HCEC 1CT (cell line): ENCODE data around the gene PRRC2B.
"Not testable (repeated sequence)": the region's sequence is repeated elsewhere in the genome, so short reads cannot be mapped to it uniquely, and the experiment has no call there.

ENCODE experiments used
- DNase-seq: peaks from one replicate; pipeline ENCODE4 v3.0.0-alpha.2; 2017

Gene PRRC2B

DNA sequence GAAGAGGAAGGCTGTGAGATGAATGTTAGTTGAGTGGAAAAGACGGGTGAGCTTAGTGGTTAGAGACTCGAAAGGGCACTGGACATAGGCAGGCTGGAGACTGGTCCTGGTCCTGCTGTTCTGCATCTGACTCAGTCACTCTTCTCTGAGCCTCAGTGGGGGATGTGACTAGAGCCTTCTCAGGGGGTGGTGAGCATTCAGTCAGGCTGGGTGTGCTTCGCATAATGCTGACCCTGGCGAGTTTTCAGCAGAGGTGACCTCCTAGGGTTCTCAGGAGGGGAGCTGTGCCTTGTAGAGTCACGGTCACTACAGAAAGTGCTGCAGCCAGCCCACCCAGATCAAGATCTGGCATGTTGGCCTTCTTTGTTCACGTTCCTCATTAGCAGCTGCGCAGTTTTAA is 44.3 kb downstream of the PRRC2B start:
- no peak for DNase-seq

DNA sequence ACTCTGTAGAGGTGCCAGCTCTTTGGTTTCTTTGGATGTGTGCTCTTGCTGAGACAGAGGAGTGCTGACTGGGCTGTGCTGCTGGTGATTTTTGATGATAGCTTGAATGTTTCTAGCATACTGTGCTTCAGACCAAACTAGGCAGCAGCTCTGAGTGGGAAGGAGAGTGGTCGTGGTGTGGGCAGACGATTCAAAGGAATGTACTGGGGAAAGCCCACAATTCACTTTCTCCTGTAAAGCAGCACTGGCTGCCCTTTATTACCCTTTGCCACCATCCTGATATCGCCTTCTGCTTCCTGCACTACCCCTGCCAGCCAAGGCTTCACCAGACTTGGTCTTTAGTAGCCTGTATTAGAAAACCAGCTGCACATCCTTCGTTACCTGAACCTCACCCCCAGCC is 45.3 kb downstream of the PRRC2B start:
- no peak for DNase-seq

DNA sequence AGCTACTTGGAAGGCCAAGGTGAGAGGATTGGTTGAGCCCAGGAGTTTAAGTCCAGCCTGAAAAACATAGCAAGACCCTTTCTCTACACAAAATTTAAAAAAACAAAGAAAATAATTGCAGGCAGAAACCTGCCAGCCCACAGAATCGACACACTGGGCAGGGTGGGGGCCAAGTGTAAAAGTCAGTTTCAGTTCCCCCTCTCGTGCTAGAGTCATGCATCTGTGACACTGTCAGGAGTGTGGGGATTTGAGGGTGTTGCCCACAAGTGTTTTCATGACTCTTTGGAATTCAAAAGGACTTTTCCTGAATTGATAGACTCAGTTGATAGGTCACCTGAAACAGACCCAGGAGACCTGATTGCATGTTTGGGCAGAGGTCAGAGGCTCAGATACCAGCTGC is 47.6 kb downstream of the PRRC2B start:
- DNase-seq = no peak

DNA sequence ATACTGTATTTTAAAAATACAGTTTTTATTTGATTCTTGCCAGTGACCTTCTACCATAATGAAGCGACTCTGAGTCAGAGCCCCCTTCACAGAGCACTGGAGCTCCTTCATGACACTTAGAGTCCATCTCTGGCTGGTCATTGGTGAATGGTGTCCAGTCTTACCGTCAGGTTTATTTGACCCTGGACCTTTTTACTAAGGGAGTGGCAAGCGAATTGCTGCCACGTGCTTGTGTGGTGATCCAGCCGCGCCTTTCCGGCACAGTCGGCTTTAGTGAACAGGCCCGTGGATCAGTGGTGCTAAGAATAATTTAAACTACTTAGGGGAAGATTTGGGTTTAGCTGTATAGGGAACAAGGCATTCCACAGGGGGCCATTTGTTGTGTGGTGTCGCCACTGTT is 48.5 kb downstream of the PRRC2B start:
- DNase-seq = no peak

DNA sequence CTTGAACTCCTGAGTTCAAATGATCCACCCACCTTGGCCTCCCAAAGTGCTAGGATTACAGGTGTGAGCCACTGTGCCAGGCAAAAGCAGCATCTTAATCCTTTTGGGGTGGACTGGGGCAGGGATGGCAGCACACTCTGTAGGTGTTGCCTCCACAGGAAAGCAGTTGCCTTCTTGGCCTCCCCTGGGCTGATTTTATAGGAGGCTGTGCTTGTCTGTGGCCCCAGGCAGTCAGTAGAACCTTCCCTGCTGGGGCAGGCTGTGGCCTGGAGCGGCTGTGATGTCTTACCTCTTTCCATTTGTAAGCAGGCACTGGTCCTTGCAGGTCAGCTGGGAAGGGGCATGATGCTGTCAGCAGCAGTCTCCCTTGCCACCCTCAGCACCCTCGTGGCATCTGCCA is 49.8 kb downstream of the PRRC2B start:
- no peak for DNase-seq

DNA sequence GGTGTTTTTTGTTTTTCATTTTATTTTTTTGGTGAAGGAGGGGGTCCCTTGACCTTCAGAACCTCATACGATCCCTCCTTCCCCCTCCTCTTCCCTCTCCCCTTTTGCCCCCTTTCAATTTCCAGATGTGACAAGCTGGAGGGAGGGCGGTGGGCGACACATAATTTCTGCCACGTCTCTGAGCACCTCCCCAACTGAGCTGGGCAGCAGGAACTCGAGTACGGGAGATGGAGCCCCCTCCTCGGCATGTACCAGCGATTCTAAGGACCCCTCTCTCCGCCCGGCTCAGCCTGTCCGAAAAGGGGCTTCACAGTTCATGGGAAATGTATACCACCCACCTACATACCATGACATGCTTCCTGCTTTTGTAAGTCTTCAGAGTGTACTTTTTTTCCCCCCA is 52.4 kb downstream of the PRRC2B start:
- DNase-seq = no peak

DNA sequence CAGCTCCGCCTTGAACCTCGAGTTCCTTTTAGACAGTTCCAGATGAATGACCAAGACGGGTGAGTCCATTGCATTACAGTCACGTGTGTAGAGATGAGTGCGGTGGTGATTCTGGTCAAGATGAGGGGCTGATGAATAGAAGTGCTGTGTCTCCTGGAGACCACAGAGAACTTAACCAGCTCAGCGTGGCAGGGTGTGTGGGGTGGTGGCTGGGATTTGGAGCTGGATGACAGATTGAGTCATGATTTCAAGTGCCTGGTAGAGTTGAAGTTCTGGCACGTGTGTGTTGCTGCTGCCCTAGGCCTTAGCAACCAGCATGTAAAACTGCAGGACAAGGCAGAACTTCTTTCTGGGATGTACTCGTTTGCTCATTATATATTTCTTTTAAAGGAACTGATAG is 53.3 kb downstream of the PRRC2B start:
- no peak for DNase-seq

DNA sequence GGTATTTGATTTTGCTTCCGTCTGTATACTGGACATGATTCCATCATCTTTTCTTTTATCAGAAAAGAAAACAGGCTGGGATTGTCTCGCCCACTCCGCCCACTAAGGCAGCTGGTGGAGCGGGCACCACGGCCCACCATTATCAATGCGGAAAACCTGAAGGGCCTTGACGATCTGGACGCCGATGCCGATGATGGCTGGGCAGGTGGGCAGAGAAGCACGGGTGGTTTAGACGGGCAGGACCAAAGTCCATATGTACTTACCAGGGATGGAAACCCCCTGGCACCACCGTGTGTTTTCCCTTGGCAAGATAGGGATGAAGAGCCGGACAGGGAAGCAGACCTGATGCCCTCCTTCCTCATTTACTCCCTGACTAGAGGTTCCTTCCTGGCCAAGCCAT is 53.7 kb downstream of the PRRC2B start:
- no peak for DNase-seq

DNA sequence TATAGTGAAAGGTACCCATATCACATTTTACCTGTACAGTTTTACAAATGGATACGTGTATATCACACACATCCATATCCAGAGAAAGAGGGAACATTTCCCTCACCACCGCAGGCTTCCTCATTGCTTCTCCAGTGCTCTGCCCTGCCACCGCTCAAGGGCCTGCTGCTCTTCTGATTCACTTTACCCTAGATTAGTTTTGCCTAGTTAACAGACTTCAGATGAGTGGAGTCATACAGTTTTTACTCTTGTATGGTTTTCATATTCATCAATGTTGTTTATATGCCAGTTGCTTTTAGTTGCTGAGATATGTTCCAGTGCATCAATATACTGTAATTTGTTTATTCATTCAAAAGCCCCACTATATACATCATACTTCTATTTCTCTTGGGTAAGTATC is 54.9 kb downstream of the PRRC2B start:
- DNase-seq = no peak

DNA sequence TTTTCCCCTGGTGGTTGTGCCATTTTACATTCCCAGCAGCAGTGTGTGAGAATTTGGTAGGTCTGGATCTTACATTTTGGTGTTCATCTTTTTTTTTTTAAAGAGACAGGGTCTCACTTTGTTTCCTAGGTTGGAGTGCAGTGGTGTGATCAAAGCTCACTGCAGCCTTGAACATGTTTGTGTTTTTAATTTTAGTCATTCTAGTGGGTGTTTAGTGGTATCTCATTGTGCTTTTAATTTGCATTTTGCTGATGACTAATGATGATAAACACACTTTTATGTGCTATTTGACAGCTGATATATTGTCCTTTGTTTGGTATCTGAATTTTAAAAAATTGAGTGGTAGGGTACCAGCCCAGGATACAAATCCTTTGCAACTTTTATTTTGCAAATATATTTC is 55.4 kb downstream of the PRRC2B start:
- no peak for DNase-seq

DNA sequence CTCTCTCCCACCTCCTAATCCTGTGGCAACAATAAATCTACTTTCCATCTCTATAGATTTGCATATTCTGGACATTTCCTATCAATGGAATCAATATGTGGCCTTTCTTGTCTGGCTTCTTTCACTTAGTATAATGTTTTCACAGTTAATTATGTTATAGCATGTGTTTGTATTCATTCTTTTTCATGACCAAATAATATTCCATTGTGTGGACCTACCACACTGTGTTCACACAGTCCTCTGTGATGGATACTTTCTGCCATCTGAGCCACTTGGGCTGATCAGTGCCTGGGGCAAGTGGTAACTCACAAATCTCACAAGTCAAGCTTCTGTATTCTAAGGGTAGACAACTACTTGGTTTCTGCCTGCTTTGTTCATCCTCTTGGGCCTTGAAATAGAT is 60.1 kb downstream of the PRRC2B start:
- no peak for DNase-seq

DNA sequence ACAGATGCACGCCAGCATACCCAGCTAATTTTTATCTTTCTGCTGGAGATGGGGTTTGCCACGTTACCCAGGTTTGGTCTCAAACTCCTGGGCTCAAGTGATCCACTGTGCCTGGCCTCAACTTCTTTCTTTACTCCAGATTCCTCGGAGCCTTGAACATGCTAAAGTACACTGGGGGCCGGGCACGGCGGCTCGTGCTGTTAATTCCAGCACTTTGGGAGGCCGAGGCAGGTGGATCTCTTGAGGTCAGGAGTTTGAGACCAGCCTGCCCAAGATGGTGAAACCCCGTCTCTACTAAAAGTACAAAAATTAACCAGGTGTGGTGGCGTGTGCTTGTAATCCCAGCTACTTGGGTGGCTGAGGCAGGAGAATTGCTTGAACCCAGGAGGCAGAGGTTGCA is 61.8 kb downstream of the PRRC2B start:
- DNase-seq = not testable (repeated sequence)

DNA sequence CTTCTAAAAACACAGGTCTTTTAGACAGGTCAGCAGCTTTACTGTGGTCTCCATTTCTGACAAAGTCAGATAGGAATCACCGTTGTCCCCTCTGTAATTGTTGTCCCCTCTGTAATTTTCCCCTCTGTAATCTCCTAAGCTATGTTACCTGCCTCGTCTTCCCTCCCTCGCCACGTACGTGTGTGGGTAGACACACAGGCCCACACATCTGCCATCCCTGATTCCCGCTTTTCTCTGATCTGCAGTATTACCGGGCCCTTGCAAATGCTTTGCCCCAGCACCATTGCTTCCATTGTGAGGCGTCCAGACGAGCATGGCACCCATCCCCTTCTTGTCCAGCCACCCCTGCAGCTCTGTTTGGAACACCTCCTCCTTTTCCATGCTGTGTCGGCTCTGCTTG is 63.9 kb downstream of the PRRC2B start:
- no peak for DNase-seq

DNA sequence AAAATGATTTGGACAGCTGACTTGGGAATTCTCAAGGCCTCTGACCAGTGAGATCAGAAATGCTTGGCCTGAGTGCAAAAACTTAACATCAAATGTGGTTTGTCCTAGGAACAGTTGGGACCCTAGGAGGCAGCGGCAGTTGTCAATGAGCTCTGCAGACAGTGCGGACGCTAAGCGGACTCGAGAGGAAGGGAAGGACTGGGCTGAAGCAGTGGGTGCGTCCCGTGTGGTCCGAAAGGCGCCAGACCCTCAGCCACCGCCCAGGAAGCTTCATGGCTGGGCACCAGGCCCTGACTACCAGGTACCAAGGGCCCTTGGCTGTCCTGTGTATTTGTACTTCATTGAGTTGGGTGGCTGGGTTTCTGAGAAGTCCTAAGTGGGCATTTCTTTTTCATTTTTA is 65.2 kb downstream of the PRRC2B start:
- no peak for DNase-seq

DNA sequence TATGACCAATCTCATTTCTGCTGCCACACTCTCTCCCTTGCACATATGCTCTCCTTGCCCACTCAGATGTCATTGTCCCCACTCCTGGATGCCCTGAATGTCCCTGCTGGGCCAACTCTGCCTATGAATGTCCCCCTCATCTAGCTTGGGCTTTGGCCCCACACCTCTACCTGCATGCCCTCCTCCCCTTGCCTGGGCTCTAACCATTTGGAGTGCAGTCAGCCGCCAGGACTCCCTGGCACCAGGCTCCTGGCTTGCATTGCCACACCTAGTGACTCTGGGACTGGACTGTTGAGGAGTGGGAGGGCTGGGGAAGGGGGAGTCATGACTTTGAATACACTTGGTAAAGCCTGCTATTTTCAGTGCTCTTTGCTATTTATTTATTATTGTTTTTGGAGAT is 67.3 kb downstream of the PRRC2B start:
- no peak for DNase-seq

DNA sequence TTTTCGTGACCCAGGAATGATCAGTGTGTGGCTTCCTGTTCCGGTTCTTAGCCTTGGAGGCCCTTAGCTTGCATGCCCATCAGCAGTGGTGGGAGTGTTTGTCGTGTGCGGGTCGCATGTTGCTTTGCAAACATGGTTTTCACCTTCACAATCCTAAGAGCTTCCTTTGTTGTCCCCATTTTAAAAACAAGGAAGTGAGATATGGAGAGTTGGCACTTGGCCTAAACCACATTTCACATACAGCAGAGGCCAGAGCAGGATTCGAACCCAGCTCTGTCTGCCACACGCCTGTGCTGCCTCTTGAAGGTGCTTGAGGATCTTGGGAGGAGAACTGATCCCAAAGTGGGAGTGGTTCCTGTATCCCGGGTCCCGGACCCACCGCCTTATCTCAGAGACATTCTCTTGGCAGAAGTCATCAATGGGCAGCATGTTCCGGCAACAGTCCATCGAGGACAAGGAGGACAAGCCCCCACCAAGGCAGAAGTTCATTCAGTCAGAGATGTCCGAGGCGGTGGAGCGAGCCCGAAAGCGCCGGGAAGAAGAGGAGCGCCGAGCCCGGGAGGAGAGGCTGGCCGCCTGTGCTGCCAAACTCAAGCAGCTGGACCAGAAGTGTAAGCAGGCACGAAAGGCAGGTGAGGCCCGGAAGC is 70.6 kb downstream of the PRRC2B start:
- no peak for DNase-seq

DNA sequence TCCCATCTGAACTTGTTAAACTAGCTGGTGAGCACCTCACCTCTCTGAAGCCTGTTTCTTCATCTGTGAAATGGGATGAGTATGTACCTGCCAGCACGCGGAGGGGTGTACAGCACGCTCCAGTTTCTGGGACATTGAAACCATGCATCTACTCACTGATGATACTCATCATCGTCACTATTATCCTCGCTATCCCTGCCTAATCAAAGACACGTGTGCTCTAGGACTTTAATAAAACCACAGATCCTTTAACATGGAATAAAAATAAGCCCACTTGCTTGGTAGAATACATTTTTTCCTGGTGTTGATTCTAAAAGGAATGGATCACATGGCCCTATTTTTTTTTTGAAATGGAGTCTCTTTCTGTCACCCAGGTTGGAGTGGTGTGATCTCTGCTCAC is 71.5 kb downstream of the PRRC2B start:
- no peak for DNase-seq

DNA sequence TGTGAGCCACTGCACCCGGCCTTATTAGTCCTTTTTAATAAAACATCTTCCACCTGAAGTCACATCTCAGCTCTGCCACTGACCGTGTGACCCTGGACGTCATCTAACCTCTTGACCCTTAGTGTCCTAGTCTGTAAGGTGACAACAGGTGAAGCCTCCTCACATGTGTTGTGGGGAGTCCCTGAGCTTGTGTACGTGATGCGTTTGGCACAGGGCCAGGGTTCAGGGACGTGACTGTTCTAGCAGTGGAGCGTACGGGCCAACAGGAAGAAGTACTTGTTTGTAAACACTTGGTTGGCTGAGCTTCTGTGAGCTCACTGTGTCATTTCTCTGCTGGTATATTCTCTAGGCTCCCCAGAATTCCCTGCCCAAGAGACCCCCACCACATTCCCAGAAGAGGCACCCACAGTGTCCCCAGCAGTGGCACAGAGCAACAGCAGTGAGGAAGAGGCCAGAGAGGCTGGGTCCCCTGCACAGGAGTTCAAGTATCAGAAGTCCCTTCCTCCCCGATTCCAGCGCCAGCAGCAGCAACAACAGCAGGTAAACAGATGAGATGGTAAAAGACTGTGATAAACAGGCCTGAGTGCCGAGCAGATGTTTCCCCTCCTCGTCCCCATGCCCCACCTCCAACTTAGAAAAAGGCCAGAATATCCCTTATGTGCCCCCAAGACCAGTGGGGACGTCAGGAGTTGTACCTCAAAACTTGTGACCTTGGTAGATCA is 73.5 kb downstream of the PRRC2B start:
- no peak for DNase-seq

DNA sequence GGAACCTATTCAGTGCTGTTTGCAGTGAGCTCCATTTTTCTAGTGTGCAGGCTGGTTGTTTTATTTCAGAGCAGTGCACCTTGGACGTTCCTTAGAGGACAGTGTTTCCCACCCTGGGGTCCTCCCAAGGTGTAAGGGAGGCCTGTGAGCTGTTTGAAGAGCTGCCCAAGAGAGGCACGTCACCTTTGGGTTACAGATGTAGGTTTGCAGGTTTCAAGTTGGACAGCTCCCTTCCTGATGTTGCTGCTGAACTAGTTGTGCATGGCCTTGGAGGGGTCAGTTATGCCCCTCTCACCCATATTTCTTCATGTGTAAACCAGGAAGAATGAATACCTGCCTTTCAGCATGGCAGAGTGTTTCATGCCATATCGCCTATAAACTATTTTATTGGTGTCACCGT is 74.1 kb downstream of the PRRC2B start:
- no peak for DNase-seq

DNA sequence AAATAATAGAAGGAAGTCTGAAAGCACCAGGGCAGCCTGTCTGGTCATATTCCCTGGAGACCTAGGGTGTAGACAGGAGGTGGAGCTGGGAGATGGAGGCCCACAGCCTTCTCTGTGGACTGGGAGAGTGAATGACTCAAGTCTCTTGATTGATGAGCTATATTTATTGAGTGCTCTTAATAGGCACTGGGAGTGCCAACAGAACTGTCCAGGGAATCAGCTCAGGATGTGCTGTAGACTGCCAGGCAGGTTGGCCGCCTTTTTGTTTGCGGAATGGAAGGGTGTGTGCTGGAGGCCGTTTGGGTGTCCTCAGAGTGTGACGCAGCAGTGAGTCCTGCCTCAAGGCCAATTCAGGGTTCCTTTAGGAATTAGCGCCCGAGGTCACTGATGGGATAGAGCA is 75.5 kb downstream of the PRRC2B start:
- no peak for DNase-seq

DNA sequence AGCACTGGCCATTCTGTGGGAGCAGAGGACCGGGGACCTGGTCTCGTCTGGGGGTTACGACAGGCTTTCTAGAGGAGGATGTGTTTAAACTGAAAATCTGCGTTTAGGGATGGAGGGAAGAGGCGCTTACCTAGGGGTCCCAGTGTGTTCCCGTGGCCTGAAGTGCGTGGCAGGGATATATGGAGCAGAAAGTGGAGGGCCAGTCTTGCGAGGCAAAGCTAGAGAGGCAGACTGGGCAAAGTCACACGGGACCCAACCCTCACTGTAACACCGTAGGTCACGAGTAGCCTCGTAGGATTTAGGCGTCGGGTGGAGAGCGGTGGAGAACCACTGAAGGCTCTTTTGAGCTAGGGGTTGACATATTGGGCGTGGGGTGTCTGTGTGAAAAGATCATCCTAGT is 76.1 kb downstream of the PRRC2B start:
- no peak for DNase-seq

DNA sequence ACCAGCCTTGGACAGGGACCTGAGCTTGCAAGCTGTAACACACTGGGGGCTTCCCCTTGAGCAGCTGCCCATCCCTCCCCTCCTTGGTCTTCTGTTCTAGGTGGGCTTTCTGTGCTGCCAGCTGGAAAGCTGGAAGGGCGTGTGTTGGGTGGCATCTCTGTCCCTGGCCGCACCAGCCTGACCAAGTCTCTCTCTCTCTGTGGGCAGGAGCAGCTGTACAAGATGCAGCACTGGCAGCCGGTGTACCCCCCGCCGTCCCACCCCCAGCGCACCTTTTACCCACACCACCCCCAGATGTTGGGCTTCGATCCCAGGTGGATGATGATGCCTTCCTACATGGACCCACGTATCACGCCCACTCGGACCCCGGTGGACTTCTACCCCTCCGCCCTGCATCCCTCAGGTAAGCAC is 76.7 kb downstream of the PRRC2B start:
- no peak for DNase-seq

DNA sequence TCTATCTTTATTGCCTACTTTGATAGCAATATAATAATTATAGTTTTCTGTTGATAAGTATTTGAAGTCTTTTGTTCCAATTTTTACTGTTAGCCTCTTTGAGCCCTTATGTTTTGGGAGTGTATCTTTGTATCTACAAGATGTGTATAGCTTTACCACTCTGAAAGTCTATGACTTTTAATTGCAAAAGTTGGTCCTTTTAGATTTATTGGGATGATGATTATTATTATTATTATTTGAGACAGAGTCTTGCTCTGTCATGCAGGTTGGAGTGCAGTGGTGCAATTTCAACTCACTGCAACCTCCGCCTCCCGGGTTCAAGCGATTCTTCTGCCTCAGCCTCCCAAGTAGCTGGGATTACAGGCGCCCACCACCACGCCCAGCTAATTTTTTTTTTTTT is 78.2 kb downstream of the PRRC2B start:
- not testable (repeated sequence) for DNase-seq

DNA sequence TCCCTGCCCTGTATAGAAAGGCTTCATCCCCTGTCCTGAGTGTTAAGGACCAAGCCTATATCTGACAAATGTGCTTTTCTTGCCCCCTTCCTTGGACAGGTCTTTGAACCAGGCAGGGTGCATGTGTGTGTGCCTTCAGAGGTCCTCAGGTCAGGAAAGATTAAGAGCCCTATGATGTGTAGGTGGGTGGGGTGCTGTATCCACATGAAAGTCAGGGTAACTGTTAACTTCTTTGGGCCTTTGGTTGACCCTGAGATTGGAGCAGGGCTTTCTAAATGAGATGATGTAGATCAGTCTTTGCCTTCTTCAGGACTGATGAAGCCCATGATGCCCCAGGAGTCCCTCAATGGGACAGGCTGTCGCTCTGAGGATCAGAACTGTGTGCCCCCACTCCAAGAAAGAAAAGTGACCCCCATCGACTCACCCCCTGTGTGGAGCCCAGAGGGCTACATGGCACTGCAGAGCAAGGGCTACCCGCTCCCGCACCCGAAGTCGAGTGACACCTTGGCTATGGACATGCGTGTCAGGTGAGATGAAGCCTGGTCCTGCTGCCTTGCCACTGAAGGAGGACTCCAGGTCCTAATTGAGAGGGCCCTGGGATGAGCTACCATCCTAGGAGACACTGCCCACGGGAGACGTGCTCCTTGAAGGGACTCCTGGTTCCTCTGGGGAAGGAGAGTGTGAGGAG is 79.5 kb downstream of the PRRC2B start:
- DNase-seq = no peak

DNA sequence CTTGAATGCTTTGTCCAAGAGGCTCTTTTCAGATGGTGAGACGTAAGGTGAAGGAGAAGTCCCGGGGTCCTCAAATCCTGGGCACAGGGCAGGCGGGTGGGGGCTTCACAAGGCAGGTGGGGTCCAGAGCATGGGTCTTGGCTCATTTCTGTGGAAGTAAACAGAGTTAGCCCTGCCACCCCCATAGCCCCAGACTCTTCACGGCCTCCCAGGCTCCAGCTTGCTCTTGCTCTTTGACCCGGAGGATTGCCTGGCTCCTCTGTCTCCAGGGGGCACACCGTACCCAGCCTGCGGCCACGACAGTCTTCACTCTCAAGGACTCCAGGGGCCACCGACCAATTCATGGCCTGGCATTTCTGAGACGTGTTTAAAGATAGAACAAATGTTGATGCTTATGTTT is 80.0 kb downstream of the PRRC2B start:
- no peak for DNase-seq
